Measurements from ENCODE around the gene MOB3B.

DNA sequence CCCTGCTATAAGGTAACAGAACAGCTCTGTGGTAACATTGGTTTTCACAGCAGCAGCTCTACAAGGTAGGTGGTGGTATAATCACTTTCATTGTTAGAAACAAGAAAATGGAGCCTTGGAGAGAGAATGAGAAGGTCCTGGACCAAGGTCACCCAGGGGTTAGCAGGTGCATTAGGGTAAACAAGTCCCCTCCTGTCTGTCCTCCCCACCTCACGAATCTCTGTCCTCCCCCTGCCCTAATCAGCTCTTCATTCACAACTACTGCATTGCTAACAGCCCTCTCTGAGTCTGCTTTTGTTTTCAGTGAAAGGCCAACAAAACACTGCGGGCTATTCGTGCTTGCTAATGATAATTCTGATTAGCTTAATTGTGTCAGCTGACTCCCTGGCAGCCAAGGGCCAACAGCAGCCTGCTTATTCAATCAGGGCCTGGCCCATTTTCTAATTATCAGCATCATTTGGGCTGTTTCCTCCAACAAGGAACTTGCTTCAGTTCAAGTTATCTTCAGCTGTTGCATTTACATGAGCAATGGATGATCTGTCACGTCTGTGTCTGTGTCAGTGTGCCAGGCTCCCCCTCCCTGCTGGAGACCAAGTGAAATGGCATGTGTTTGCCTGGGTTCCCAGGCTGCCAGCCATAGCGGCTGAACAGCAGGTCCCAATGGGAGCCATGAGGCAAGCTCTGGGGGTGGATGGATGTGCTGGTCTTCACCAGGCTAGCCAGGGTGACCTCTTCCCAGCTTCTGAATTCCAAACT is 176.0 kb downstream of the MOB3B start:
- TF ChIP-seq CTCF (conservative IDR thresholded peaks at IDR 0.05; ENCODE audit: low read depth, low read length) (no peak), EZH2 (IDR thresholded peaks at IDR 0.05; ENCODE audit: low read length, unreplicated experiment) (no peak)

All from PC-3 (cell line).